ENCODE measurements around the gene HEY2.
"Not testable (repeated sequence)": the region's sequence is repeated elsewhere in the genome, so short reads cannot be mapped to it uniquely, and the experiment has no call there.

DNA sequence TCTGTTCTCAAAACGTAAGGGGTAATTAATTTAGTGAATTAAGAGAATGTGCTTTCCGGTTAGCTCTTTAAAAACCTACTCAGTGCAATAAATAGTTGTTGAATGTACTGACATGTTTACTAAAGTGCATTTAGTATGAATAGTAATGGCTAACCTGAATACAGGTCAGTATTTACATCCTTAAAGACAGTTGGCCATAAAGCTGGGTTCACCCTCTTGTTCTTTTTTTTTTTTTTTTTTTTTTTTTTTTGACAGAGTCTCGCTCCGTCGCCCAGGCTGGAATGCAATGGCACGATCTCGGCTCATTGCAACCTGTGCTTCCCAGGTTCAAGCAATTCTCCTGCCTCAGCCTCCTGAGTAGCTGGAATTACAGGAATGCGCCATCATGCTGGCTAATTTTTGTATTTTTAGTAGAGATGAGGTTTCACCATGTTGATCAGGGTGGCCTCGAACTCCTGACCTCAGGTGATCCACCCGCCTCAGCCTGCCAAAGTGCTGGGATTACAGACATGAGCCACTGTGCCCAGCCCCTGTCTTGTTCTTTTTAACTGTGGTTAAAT, 55.5 kb downstream of the HEY2 start:
- TF ChIP-seq, protein P1, sequence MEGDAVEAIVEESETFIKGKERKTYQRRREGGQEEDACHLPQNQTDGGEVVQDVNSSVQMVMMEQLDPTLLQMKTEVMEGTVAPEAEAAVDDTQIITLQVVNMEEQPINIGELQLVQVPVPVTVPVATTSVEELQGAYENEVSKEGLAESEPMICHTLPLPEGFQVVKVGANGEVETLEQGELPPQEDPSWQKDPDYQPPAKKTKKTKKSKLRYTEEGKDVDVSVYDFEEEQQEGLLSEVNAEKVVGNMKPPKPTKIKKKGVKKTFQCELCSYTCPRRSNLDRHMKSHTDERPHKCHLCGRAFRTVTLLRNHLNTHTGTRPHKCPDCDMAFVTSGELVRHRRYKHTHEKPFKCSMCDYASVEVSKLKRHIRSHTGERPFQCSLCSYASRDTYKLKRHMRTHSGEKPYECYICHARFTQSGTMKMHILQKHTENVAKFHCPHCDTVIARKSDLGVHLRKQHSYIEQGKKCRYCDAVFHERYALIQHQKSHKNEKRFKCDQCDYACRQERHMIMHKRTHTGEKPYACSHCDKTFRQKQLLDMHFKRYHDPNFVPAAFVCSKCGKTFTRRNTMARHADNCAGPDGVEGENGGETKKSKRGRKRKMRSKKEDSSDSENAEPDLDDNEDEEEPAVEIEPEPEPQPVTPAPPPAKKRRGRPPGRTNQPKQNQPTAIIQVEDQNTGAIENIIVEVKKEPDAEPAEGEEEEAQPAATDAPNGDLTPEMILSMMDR (conservative IDR thresholded peaks at IDR 0.05; ENCODE audit: low read length) = not testable (repeated sequence)
- not testable (repeated sequence) for TF ChIP-seq EZH2phosphoT487 (IDR thresholded peaks at IDR 0.05; ENCODE audit: borderline replicate concordance)

Measured in Loucy (cell line).